HEK293T (cell line): ENCODE measurements around the gene CD3D.

ENCODE experiments used
- CTCF ChIA-PET: fragments of 350-600 bp; formaldehyde crosslinking; extraction: SDS; loops from one replicate; lab custom pipeline; 2021; ENCODE audit warnings: antibody characterized with exemption, inconsistent platforms; lab: Yijun Ruan, JAX
- POLR2A ChIA-PET: fragments of 350-600 bp; formaldehyde crosslinking; extraction: SDS; loops from one replicate; lab custom pipeline; 2020; ENCODE audit warnings: antibody characterized with exemption, inconsistent platforms; lab: Yijun Ruan, JAX
- DNase-seq: peaks from one replicate; pipeline ENCODE4 v3.0.0; 2012; ENCODE audit warnings: mixed read lengths; ENCODE audit errors: extremely low spot score
- ARNT ChIP-seq: fragments of 450-650 bp; IDR thresholded peaks from 2 replicates; pipeline ENCODE4 v1.6.1; 2017; ENCODE audit warnings: mild to moderate bottlenecking
- BHLHE40 ChIP-seq: fragments of 450-650 bp; IDR thresholded peaks from 2 replicates; pipeline ENCODE4 v1.6.1; 2016; ENCODE audit warnings: mild to moderate bottlenecking, moderate library complexity, borderline replicate concordance
- CTBP1 ChIP-seq: fragments of 450-650 bp; IDR thresholded peaks from 2 replicates; pipeline ENCODE4 v1.6.1; 2016; ENCODE audit warnings: borderline replicate concordance
- ELF4 ChIP-seq: fragments of 450-650 bp; IDR thresholded peaks from 2 replicates; pipeline ENCODE4 v1.6.1; 2017; ENCODE audit warnings: antibody characterized with exemption
- FOXA1 ChIP-seq: fragments of 450-650 bp; IDR thresholded peaks from 2 replicates; pipeline ENCODE4 v1.6.1; 2016; ENCODE audit warnings: mild to moderate bottlenecking
- FOXK2 ChIP-seq: fragments of 450-650 bp; IDR thresholded peaks from 2 replicates; pipeline ENCODE4 v1.6.1; 2016; ENCODE audit warnings: mild to moderate bottlenecking
- FOXM1 ChIP-seq: fragments of 450-650 bp; IDR thresholded peaks from 2 replicates; pipeline ENCODE4 v1.6.1; 2017; ENCODE audit warnings: mild to moderate bottlenecking, borderline replicate concordance
- HDGF ChIP-seq: fragments of 450-650 bp; IDR thresholded peaks from 2 replicates; pipeline ENCODE4 v1.6.1; 2017; ENCODE audit warnings: antibody characterized with exemption, borderline replicate concordance
- L3MBTL2 ChIP-seq: fragments of 450-650 bp; conservative IDR thresholded peaks from 2 replicates; pipeline ENCODE4 v1.6.1; 2016; ENCODE audit warnings: mild to moderate bottlenecking
- LEF1 ChIP-seq: fragments of 450-650 bp; IDR thresholded peaks from 2 replicates; pipeline ENCODE4 v1.6.1; 2017; ENCODE audit warnings: mild to moderate bottlenecking, borderline replicate concordance
- NFRKB ChIP-seq: fragments of 450-650 bp; IDR thresholded peaks from 2 replicates; pipeline ENCODE4 v1.6.1; 2016; ENCODE audit warnings: mild to moderate bottlenecking, moderate library complexity
- PKNOX1 ChIP-seq: fragments of 450-650 bp; IDR thresholded peaks from 2 replicates; pipeline ENCODE4 v1.6.1; 2016
- SP1 ChIP-seq: fragments of 450-650 bp; IDR thresholded peaks from 2 replicates; pipeline ENCODE4 v1.6.1; 2017
- SUZ12 ChIP-seq: fragments of 450-650 bp; IDR thresholded peaks from 2 replicates; pipeline ENCODE4 v1.6.1; 2016; ENCODE audit warnings: mild to moderate bottlenecking
- TARDBP ChIP-seq: fragments of 450-650 bp; IDR thresholded peaks from 2 replicates; pipeline ENCODE4 v1.6.1; 2016
- ZNF384 ChIP-seq: fragments of 450-650 bp; IDR thresholded peaks from 2 replicates; pipeline ENCODE4 v1.6.1; 2016

CD3D gene

GRCh38 chr11:118364956-118365615, 22.6 kb upstream of the CD3D start:
- DNase-seq = no peak
- CTCF ChIA-PET = no interaction called here
- POLR2A ChIA-PET = no interaction called here
- TF ChIP-seq NFRKB (no peak), ZNF384 (no peak)

- ChIA-PET CTCF (no interaction called here), POLR2A (interaction anchor here (0.6 to 1.2 kb wide), 8 partner anchors 8 to 179 kb away, joined by 3 read pairs; no protein-coding TSS in a partner anchor)
- TF ChIP-seq ELF4 (peak; percentile 81), FOXM1 (no peak), BHLHE40 (no peak), TARDBP (no peak), L3MBTL2 (peak; percentile 52), ZNF384 (no peak), SUZ12 (no peak), HDGF (no peak), SP1 (no peak), ARNT (no peak), PKNOX1 (0 out of 2 replicates have a peak, but pooled peaks have one; percentile 6), NFRKB (no peak), FOXA1 (no peak), LEF1 (no peak), FOXK2 (no peak), CTBP1 (no peak)
- peak; percentile 96 for DNase-seq
Measured at GRCh38 chr11:118359295-118359958, 16.9 kb upstream of the CD3D start, which contains the start of gene UBE4A. UBE4A (plus strand) TSS chr11:118359600; CDS start chr11:118365081, 5,481 bp downstream.

- no peak for DNase-seq
- no peak for TF ChIP-seq PKNOX1
- TF ChIP-seq FOXK2 = no peak
- no peak for TF ChIP-seq NFRKB
- no peak for TF ChIP-seq ZNF384
- no peak for TF ChIP-seq L3MBTL2
- no peak for TF ChIP-seq HDGF
- no peak for TF ChIP-seq SP1
- no peak for TF ChIP-seq FOXA1
- no peak for TF ChIP-seq BHLHE40
- no peak for TF ChIP-seq ELF4
- no peak for TF ChIP-seq TARDBP
- no peak for TF ChIP-seq ARNT
- TF ChIP-seq FOXM1 = no peak
- CTCF ChIA-PET = no interaction called here
- POLR2A ChIA-PET = no interaction called here
Measured at GRCh38 chr11:118358071-118358470, 15.6 kb upstream of the CD3D start.

GRCh38 chr11:118353084-118353710, 10.7 kb upstream of the CD3D start:
- no peak for DNase-seq
- ChIA-PET CTCF (interaction anchor here (1.0 to 1.1 kb wide), 3 partner anchors 11 to 153 kb away, joined by 3 to 16 read pairs (median 4); partner anchors contain the start of gene CD3D), POLR2A (no interaction called here)
- TF ChIP-seq ZNF384 (peak; percentile 91), PKNOX1 (no peak), ARNT (no peak)

- TF ChIP-seq FOXM1 (no peak), SUZ12 (no peak), L3MBTL2 (no peak)
- CTCF ChIA-PET = no interaction called here
- POLR2A ChIA-PET = no interaction called here
- DNase-seq = no peak
Measured at GRCh38 chr11:118349475-118349874, 7.0 kb upstream of the CD3D start.

- CTCF ChIA-PET = no interaction called here
- TF ChIP-seq CTBP1 (no peak), SUZ12 (no peak), L3MBTL2 (no peak), LEF1 (no peak), PKNOX1 (no peak), TARDBP (no peak), FOXM1 (no peak)
- DNase-seq = no peak
- POLR2A ChIA-PET = no interaction called here
Measured at GRCh38 chr11:118343981-118344515, 1.5 kb upstream of the CD3D start, which contains the start of gene CD3G. CD3G (plus strand) TSS chr11:118344344; CDS start chr11:118344424, 80 bp downstream.
